Stimulated activated memory B cell treated with anti-CD40 and anti-IgM and Interleukin-4, amounts not matched to agents 10 μg/mL and 1 μg/mL and 100 μg/mL, for 72 hours (primary cell): ENCODE results near the gene GZMB.

Experiments used
- ATAC-seq: fragments of 150-1000 bp; cut with Tn5 transposase; 2 replicates; pipeline ENCODE4 v1.10.0; 2021
- H3K27ac Mint-ChIP-seq: one replicate; pipeline ENCODE4 v1.8.0; 2022; ENCODE audit warnings: mild to moderate bottlenecking, mixed read lengths
- H3K27me3 Mint-ChIP-seq: one replicate; pipeline ENCODE4 v1.8.0; 2022; ENCODE audit warnings: mixed read lengths
- H3K36me3 Mint-ChIP-seq: one replicate; pipeline ENCODE4 v1.8.0; 2022; ENCODE audit warnings: mixed read lengths
- H3K4me1 Mint-ChIP-seq: one replicate; pipeline ENCODE4 v1.8.0; 2022; ENCODE audit warnings: mixed read lengths
- H3K4me3 Mint-ChIP-seq: one replicate; pipeline ENCODE4 v1.8.0; 2022; ENCODE audit warnings: mild to moderate bottlenecking, moderate library complexity, mixed read lengths
- H3K9me3 Mint-ChIP-seq: one replicate; pipeline ENCODE4 v1.8.0; 2022; ENCODE audit warnings: mixed read lengths

GZMB gene, protein sequence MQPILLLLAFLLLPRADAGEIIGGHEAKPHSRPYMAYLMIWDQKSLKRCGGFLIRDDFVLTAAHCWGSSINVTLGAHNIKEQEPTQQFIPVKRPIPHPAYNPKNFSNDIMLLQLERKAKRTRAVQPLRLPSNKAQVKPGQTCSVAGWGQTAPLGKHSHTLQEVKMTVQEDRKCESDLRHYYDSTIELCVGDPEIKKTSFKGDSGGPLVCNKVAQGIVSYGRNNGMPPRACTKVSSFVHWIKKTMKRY

DNA sequence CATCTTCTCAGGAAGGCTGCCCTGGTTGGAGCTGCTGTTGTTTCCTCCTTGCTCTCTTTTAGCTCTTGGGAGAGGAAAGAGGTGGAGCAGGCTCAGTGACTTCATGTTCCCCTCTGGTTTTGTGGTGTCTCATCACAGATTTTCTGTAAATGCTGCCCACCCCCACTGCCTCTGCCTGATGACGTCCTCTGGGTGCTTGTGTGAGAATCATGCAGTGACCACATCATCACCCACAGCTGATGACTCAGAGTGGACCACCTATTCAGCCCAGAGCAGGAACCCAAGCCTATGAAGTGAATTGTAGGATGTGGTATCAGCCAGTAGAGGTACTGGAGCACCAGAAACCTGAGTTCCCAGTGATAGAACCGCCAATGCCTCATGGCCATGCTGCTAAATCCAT lies at the start of gene GZMB:
Gene GZMB (minus strand): TSS at position 33 of the 400 bp plus-strand sequence. CDS start 30 bp downstream, at position 3.
- H3K9me3 Mint-ChIP-seq = no peaks in the 10 kb centered on the region
- H3K36me3 Mint-ChIP-seq = no peaks in the 10 kb centered on the region
- no peaks in the 10 kb centered on the region for H3K4me1 Mint-ChIP-seq
- H3K27ac Mint-ChIP-seq = no peak within 1 kb of the TSS
- H3K4me3 Mint-ChIP-seq = no peak within 1 kb of the TSS
- ATAC-seq = peak; percentile 56
- no peaks in the 10 kb centered on the region for H3K27me3 Mint-ChIP-seq

DNA sequence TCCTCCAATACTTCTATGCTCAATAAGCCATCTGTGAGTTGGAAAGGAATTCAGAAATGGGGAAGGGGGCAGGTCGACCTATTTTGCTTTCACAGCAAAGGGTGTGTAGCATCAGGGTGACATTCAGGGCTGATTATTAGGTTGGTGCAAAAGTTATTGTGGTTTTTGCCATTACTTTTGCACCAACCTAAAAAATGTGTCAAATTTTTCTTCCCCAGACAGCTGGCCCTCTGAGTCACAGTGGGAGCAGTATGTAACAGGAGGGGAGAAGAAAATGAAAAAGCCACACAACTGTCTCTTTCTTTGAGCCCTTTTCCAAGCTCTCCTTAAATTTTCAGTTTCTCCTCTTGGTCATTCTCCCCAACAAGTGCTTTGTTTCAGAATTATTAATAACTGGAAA lies 47.1 kb upstream of the GZMB start:
- H3K36me3 Mint-ChIP-seq = no peaks in the 10 kb centered on the region
- no peak overlapping the region for H3K4me3 Mint-ChIP-seq
- no peaks in the 10 kb centered on the region for H3K27me3 Mint-ChIP-seq
- H3K4me1 Mint-ChIP-seq = peaks cover 21% of the 10 kb centered on the region
- no peak overlapping the region for H3K27ac Mint-ChIP-seq
- ATAC-seq = no peak
- H3K9me3 Mint-ChIP-seq = no peaks in the 10 kb centered on the region

DNA sequence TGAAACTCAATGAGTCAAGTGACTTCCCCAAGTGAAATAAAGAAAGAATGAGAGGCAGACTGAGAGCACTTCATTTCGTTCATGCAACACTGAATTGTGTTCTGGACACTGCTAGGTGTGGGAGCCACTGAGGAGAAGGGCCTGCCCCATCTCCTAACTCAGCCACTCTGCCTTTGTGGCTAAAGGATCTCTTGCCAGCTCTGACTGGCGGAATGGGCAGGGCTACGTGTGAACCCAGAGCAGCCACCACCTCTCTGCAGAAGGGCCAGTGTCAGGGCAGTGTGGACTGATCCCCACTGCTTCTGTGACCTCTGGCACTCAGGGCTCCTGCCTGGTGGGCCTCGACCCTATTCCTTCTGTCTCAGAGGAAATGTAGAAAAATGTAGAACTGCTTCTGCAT lies 46.5 kb upstream of the GZMB start:
- no peak for ATAC-seq
- H3K9me3 Mint-ChIP-seq = no peaks in the 10 kb centered on the region
- peak overlapping the region; percentile 8 for H3K27ac Mint-ChIP-seq
- H3K36me3 Mint-ChIP-seq = no peaks in the 10 kb centered on the region
- H3K4me1 Mint-ChIP-seq = peaks cover 21% of the 10 kb centered on the region
- no peaks in the 10 kb centered on the region for H3K27me3 Mint-ChIP-seq
- no peak overlapping the region for H3K4me3 Mint-ChIP-seq

DNA sequence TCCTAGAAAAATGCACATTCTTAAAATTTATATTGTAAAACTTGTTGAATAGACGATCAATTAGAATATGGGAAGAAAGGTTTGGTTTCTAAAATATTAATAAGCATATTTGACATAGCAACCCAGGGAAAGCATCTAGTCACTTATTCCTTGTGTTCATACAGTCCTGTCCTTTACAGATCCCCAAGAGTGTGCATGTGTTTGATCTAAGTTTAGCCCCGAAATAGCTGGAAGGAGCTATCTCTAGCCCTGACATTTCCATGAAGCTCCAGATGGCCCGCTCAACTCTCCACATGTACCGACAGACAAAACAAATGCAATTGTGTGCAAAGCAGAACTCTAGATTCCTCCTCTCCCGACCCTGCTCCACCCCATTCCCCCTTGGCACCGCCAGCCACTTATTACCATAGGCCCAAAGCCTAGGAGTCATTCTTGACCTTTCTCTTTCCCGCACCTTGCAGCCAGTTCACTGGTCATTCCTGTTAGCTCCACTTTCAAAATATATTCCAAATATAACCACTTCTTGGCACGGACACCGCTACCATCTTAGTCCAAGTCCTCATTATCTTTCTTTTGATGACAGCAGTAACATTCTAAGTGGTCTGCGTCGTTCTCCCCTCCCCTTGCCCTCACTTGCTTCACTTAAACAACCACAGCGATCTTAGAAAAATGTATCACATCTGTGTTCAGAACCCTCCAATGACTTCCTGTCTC lies 45.4 kb upstream of the GZMB start:
- Mint-ChIP-seq H3K9me3 (no peaks in the 10 kb centered on the region), H3K4me3 (no peak overlapping the region), H3K4me1 (peaks cover 26% of the 10 kb centered on the region), H3K27ac (peak overlapping the region; percentile 79), H3K36me3 (no peaks in the 10 kb centered on the region), H3K27me3 (no peaks in the 10 kb centered on the region)
- no peak for ATAC-seq

DNA sequence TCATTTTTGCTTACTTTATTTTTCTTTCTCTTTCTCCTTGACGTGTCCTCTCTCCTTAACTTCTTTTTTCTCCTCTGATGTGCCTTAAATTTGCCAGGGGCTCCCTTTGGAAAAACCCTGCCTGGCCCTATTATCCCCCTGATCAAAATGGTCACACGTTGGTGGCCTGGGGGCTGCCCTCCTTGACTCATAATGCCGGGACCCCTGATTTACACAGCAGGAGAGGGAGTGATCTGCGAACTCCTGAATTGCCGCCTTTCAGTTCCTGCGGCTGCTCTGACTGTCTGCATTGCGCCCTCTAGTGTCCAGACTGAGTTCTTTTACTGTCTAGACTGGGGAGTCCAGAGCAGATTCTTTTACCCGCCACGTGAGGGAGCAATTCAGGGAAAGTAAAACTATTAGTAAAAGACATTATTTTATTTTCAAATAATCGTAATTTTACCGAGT lies 44.8 kb upstream of the GZMB start:
- peak; percentile 90 for ATAC-seq
- Mint-ChIP-seq H3K27ac (peak overlapping the region; percentile 79), H3K9me3 (no peaks in the 10 kb centered on the region), H3K4me3 (peak overlapping the region; percentile 83), H3K36me3 (no peaks in the 10 kb centered on the region), H3K4me1 (peaks cover 32% of the 10 kb centered on the region), H3K27me3 (no peaks in the 10 kb centered on the region)

DNA sequence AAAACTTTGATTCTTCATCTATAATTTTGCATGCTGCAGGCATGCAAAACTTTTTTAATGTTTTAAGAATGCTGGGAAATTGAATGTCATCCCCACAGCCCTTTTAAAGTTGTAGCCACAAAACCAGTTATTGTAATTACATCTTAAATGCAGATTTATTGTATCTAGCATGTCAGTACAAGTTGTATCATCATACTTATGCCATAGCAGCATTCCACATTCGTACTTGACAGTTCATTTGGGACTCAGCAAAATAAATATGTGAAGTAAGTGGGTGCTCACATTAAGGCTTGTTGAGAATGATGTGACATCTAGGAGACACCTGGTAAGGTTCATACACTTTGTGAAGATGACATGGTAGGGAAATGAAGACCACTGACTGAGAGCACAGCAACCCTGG lies 44.0 kb upstream of the GZMB start:
- no peak for ATAC-seq
- Mint-ChIP-seq H3K36me3 (no peaks in the 10 kb centered on the region), H3K9me3 (no peaks in the 10 kb centered on the region), H3K4me1 (peaks cover 40% of the 10 kb centered on the region), H3K27ac (no peak overlapping the region), H3K27me3 (no peaks in the 10 kb centered on the region), H3K4me3 (no peak overlapping the region)

DNA sequence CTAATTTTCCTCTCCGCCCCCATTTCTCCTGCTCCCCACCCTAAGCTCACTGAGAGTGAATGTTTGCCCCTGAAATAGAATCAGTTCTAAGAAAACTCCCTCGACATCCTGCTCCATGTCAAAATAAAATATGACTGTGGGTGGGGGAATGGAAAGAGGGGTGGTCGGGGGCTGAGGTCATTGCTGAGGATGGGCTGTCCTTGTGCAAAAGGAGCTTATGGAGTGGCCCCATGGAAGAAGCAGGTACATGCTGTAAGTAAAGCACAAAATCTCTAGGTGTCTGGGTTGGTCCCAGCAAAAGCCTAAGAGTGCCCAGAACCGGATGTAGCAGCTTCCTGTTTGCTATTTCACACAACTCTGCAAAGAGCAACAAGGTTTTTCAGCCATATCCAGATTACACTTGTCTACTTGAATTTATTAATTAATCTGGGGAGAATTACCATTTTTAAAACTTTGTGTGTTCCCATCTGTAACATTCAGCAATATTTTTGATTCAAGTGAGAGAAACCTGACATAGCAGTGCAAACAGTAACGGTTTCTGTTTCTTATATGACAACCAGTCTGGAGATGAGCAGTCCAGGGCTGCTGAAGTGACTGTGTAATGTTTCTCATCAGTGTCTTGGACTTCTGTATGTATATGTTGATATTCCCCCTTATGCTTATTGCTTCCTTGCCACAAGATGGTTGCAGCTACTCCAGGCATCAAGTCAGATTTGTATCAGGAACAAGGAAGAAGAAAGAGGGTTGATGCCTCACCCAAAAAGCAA lies 40.4 kb upstream of the GZMB start:
- H3K27me3 Mint-ChIP-seq = no peaks in the 10 kb centered on the region
- peak overlapping the region; percentile 41 for H3K4me3 Mint-ChIP-seq
- peaks cover 56% of the 10 kb centered on the region for H3K4me1 Mint-ChIP-seq
- peak; percentile 58 for ATAC-seq
- H3K36me3 Mint-ChIP-seq = no peaks in the 10 kb centered on the region
- H3K9me3 Mint-ChIP-seq = no peaks in the 10 kb centered on the region
- peak overlapping the region; percentile 92 for H3K27ac Mint-ChIP-seq

DNA sequence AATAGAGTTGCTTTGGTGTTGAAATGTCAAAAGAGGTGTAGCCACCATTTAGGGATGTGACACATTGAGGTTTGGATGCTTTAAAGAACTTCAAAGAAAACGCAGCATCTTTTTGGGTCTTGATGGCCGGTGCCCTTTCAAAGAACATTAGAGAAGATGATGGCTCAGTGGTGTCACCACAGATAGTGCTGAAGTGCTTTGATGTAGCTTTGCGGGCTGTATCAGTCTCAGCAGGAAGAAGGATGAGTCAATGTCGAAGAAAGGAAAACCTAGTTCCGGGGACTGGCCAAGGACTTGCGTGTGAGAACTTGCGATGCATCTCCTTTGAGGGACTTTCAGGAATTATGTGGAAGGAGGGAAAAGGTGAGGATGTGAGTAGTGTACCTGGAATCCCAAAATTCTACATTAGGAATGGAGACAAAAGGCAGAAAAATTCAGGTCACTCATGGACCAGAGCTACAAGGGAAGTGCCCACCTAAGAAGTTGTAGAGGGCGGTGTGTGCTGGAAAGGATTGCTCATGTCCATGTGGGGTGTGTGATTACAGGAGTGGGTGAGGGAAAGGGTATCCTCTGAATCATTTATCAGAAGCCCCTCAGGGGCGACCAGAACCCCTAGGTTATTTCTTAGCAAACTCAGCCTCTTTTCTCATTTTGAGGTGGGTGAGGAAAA lies 39.7 kb upstream of the GZMB start:
- H3K4me3 Mint-ChIP-seq = peak overlapping the region; percentile 73

DNA sequence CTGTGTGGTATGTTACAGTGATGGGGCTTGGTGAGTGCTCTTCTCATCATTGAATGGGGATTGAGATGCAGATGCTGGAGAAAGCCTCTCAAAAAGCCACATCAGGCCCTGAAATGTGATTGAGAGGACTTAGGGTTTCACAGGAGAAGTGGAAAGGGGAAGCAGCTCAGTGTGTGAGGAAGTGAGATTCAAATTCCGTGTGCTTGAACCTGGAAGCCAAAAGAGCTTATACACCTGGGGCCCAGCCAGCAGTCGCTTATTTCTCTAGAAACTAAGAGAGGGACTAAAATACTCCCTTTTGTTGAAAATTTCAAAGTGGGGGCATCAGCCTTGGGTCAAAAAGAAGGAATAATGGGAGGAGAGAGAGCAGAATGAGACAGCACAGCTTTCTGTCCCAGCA lies 39.1 kb upstream of the GZMB start:
- H3K4me3 Mint-ChIP-seq = peak overlapping the region; percentile 73
- no peaks in the 10 kb centered on the region for H3K9me3 Mint-ChIP-seq
- H3K36me3 Mint-ChIP-seq = no peaks in the 10 kb centered on the region
- ATAC-seq = peak; percentile 91
- H3K27me3 Mint-ChIP-seq = no peaks in the 10 kb centered on the region
- H3K27ac Mint-ChIP-seq = peak overlapping the region; percentile 92
- H3K4me1 Mint-ChIP-seq = peaks cover 52% of the 10 kb centered on the region

More for the DNA sequence above, 39.7 kb upstream of the GZMB start:
- Mint-ChIP-seq H3K4me1 (peaks cover 52% of the 10 kb centered on the region), H3K27me3 (no peaks in the 10 kb centered on the region), H3K27ac (peak overlapping the region; percentile 92), H3K9me3 (no peaks in the 10 kb centered on the region), H3K36me3 (no peaks in the 10 kb centered on the region)
- ATAC-seq = peak; percentile 90

DNA sequence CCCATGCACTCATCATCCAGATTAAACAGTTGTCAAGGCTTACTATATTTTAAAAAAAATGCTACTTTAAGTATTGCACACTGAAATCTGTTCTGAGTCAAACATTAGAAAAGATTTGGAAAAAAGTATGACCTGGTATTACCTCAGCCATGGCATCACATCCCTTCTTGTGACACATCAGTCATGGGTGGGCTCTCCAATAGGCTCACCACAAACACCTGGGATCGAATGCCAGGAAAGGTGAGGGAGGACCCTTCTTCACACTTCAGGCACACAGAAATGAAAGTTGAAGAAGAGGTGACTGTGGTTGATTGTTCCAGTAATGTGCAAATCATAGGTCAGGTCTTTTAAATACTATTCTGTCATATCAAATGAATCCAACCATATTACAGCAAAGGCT lies 36.6 kb upstream of the GZMB start:
- Mint-ChIP-seq H3K27me3 (no peaks in the 10 kb centered on the region), H3K4me1 (peaks cover 65% of the 10 kb centered on the region), H3K4me3 (no peak overlapping the region), H3K27ac (no peak overlapping the region), H3K9me3 (no peaks in the 10 kb centered on the region), H3K36me3 (no peaks in the 10 kb centered on the region)
- no peak for ATAC-seq

DNA sequence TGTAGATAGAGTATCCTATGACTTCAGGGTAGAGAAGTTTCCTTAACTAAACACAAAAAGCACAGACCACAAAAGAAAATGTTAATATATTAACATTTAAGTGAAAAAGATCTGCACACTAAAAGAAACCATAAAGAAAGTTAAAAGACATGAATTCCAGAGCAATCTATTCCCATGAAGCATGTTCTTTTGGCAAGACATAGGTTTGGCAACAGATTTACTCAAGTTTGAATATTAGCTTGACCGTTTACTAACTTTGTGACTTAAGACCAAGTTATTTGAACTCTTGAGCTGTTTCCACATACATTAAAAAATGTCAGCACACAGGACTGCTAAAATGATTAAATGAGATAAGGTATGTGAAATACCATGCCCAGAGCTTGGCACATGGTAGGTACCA lies 35.7 kb upstream of the GZMB start:
- Mint-ChIP-seq H3K27ac (no peak overlapping the region), H3K4me1 (peaks cover 72% of the 10 kb centered on the region), H3K9me3 (no peaks in the 10 kb centered on the region), H3K27me3 (no peaks in the 10 kb centered on the region), H3K4me3 (no peak overlapping the region), H3K36me3 (no peaks in the 10 kb centered on the region)
- no peak for ATAC-seq

DNA sequence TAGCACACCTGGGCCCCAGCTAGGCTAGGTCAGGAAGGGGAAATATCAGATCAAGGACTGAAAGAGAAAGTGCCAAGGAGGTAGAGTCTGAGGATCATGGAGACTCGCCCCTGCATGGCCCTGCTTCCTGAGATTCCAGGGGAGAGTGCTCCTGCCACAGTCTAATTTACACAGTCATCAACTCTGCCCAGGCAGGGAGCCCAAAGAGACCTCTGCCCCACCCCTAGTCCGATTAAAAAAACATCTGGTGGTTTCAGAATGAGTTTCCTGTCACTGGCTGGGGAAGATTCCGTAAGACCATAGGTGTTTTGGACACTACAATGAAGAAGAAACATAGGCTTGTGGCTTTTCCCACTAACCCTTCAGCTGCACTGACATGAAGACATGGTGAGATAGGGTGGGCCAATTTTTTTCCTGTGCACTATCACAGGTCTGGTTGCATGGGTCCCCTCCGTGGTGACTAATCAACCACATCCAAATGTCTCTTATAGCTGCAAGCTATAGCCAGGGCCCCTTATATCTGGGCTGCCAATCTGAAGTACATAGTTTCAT lies 31.5 kb upstream of the GZMB start:
- peaks cover 58% of the 10 kb centered on the region for H3K4me1 Mint-ChIP-seq
- no peaks in the 10 kb centered on the region for H3K36me3 Mint-ChIP-seq
- no peaks in the 10 kb centered on the region for H3K27me3 Mint-ChIP-seq
- H3K27ac Mint-ChIP-seq = peak overlapping the region; percentile 85
- no peaks in the 10 kb centered on the region for H3K9me3 Mint-ChIP-seq
- peak overlapping the region; percentile 59 for H3K4me3 Mint-ChIP-seq
- peak; percentile 94 for ATAC-seq

DNA sequence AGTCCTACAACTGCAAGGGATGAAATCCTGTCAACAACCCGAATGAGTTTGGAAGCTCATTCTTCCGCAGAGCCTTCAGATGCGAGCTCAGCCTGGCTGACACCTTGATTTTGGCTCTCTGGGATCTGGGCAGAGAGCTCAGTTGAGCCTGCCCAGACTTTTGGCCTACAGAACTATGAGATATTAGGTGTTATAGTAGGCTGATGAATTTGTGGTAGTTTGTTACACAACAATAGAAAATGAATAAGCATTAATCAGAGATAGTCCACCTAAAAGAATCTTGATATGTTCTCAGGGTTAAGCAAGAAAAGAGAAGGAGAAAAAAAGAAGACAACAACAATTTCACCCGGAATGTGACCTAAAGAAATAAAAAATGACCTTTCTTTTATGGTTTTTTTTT lies 30.4 kb upstream of the GZMB start:
- peaks cover 59% of the 10 kb centered on the region for H3K4me1 Mint-ChIP-seq
- no peak overlapping the region for H3K4me3 Mint-ChIP-seq
- H3K27ac Mint-ChIP-seq = peak overlapping the region; percentile 85
- no peaks in the 10 kb centered on the region for H3K36me3 Mint-ChIP-seq
- no peak for ATAC-seq
- no peaks in the 10 kb centered on the region for H3K9me3 Mint-ChIP-seq
- no peaks in the 10 kb centered on the region for H3K27me3 Mint-ChIP-seq

DNA sequence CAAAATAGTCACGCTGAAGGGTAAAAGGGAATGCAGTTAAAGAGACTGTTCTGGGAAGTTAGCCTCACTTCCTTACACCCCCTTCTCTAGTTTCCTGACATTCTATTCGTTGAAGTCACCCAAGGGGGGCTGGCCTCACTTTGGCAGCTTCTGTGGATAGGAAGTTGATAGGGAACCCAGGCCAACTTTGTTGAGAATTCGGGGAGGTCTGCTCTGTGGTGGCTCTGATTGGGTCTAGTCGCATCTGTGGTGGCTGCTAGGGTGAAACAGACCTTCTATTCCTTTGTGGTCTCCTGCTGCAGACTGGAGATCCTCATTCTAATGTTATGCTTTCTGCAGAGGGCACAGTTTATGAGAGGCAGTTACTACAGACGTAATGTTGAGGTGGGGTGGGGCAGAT lies 28.8 kb upstream of the GZMB start:
- H3K4me1 Mint-ChIP-seq = peaks cover 54% of the 10 kb centered on the region
- H3K4me3 Mint-ChIP-seq = no peak overlapping the region
- H3K27me3 Mint-ChIP-seq = no peaks in the 10 kb centered on the region
- H3K9me3 Mint-ChIP-seq = no peaks in the 10 kb centered on the region
- no peak for ATAC-seq
- H3K27ac Mint-ChIP-seq = peak overlapping the region; percentile 58
- no peaks in the 10 kb centered on the region for H3K36me3 Mint-ChIP-seq
